Activated naive CD4-positive, alpha-beta T cell treated with anti-CD3 and anti-CD28 coated beads for 36 hours (primary cell): ENCODE measurements around the gene ATF1. TPM values are rescaled to one million over a fixed set of nuclear protein-coding genes. Genes with fewer than 3 reads are reported as not detected.
A peak's percentile ranks its signal among the peaks of the same experiment; 100 is the strongest.

Experiments
- CTCF ChIA-PET: fragments of 350-600 bp; sonication (Branson Sonifier 250); formaldehyde crosslinking; loops from one replicate; lab custom pipeline; 2021; ENCODE audit warnings: antibody characterized with exemption; lab: Charles Lee
- DNase-seq: peaks from one replicate; pipeline ENCODE4 v3.0.0-alpha.2; 2020
- H3K27ac Mint-ChIP-seq: one replicate; pipeline ENCODE4 v1.8.0; 2021; ENCODE audit warnings: mild to moderate bottlenecking, mixed read lengths
- H3K27me3 Mint-ChIP-seq: one replicate; pipeline ENCODE4 v1.8.0; 2021; ENCODE audit warnings: low read depth, mixed read lengths
- H3K36me3 Mint-ChIP-seq: one replicate; pipeline ENCODE4 v1.8.0; 2021; ENCODE audit warnings: low read depth, mixed read lengths
- H3K4me1 Mint-ChIP-seq: one replicate; pipeline ENCODE4 v1.8.0; 2021; ENCODE audit warnings: low read depth, mixed read lengths
- H3K4me3 Mint-ChIP-seq: one replicate; pipeline ENCODE4 v1.8.0; 2021; ENCODE audit warnings: mild to moderate bottlenecking, moderate library complexity, mixed read lengths
- H3K9me3 Mint-ChIP-seq: one replicate; pipeline ENCODE4 v1.8.0; 2021; ENCODE audit warnings: mixed read lengths
- intact Hi-C: fragments of 100-400 bp; cut with micrococcal nuclease; formaldehyde crosslinking; loops from one replicate; pipeline ENCODE4 v1.15.1; 2023
- total RNA-seq, 2 experiments: library from RNA; stranded (reverse); gene quantifications; one replicate each; pipeline ENCODE4 v1.2.3, GENCODE V29; 2021

ATF1 gene
- total RNA-seq, 2 experiments from 2014 or later: 43.3 to 48.5 TPM

GRCh38 chr12:50734409-50735263, 29.3 kb upstream of the ATF1 start:
- no peaks in the 10 kb centered on the region for H3K9me3 Mint-ChIP-seq
- no peaks in the 10 kb centered on the region for H3K27me3 Mint-ChIP-seq
- peaks cover 34% of the 10 kb centered on the region for H3K36me3 Mint-ChIP-seq

GRCh38 chr12:50739611-50740010, 24.3 kb upstream of the ATF1 start:
- Mint-ChIP-seq H3K4me1 (peaks cover 9% of the 10 kb centered on the region), H3K27me3 (no peaks in the 10 kb centered on the region), H3K36me3 (peaks cover 48% of the 10 kb centered on the region), H3K4me3 (no peak overlapping the region), H3K27ac (no peak overlapping the region), H3K9me3 (no peaks in the 10 kb centered on the region)
- DNase-seq: no peak
- intact Hi-C loops: no loop called here
- CTCF ChIA-PET: interaction anchor here (0.6 to 1.2 kb wide), 3 partner anchors 25 to 574 kb away, joined by 3 to 5 read pairs (median 4); no protein-coding TSS in a partner anchor

More at GRCh38 chr12:50734409-50735263, 29.3 kb upstream of the ATF1 start:
- DNase-seq: peak; percentile 30
- Mint-ChIP-seq H3K27ac (no peak overlapping the region), H3K4me3 (no peak overlapping the region), H3K4me1 (no peaks in the 10 kb centered on the region)
- CTCF ChIA-PET: interaction anchor here (0.6 to 1.4 kb wide), 7 partner anchors 11 to 293 kb away, joined by 3 to 8 read pairs (median 3); no protein-coding TSS in a partner anchor
- intact Hi-C loops: loop anchor here (2.0 kb wide), 1 partner anchor 230 kb away; the partner anchor contains the start of gene DIP2B

- peaks cover 9% of the 10 kb centered on the region for H3K4me1 Mint-ChIP-seq
- H3K36me3 Mint-ChIP-seq: peaks cover 47% of the 10 kb centered on the region
- DNase-seq: peak; percentile 31
- peak overlapping the region; percentile 74 for H3K27ac Mint-ChIP-seq
- intact Hi-C loops: no loop called here
- no peak overlapping the region for H3K4me3 Mint-ChIP-seq
- H3K9me3 Mint-ChIP-seq: no peaks in the 10 kb centered on the region
- H3K27me3 Mint-ChIP-seq: no peaks in the 10 kb centered on the region
- CTCF ChIA-PET: interaction anchor here (0.8 kb wide), 1 partner anchor 19 kb away, joined by 3 read pairs; no protein-coding TSS in a partner anchor
Observed at GRCh38 chr12:50740307-50740706, 23.6 kb upstream of the ATF1 start.

GRCh38 chr12:50742776-50743175, 21.1 kb upstream of the ATF1 start:
- Mint-ChIP-seq H3K9me3 (no peaks in the 10 kb centered on the region), H3K36me3 (peaks cover 45% of the 10 kb centered on the region), H3K27ac (no peak overlapping the region), H3K27me3 (no peaks in the 10 kb centered on the region), H3K4me3 (no peak overlapping the region), H3K4me1 (peaks cover 9% of the 10 kb centered on the region)
- intact Hi-C loops: no loop called here
- DNase-seq: no peak
- CTCF ChIA-PET: no interaction called here

GRCh38 chr12:50745861-50746260, 18.0 kb upstream of the ATF1 start:
- Mint-ChIP-seq H3K27ac (no peak overlapping the region), H3K4me1 (no peaks in the 10 kb centered on the region), H3K27me3 (no peaks in the 10 kb centered on the region), H3K4me3 (no peak overlapping the region), H3K9me3 (no peaks in the 10 kb centered on the region), H3K36me3 (peaks cover 28% of the 10 kb centered on the region)
- CTCF ChIA-PET: interaction anchor here (1.1 to 1.4 kb wide), 2 partner anchors 11 to 108 kb away, joined by 3 read pairs; no protein-coding TSS in a partner anchor
- no peak for DNase-seq
- intact Hi-C loops: no loop called here

GRCh38 chr12:50746431-50746830, 17.5 kb upstream of the ATF1 start:
- intact Hi-C loops: no loop called here
- Mint-ChIP-seq H3K9me3 (no peaks in the 10 kb centered on the region), H3K4me1 (no peaks in the 10 kb centered on the region), H3K36me3 (peaks cover 23% of the 10 kb centered on the region), H3K4me3 (no peak overlapping the region), H3K27ac (no peak overlapping the region), H3K27me3 (no peaks in the 10 kb centered on the region)
- CTCF ChIA-PET: interaction anchor here (0.6 to 1.4 kb wide), 3 partner anchors 11 to 108 kb away, joined by 3 to 6 read pairs (median 3); no protein-coding TSS in a partner anchor
- no peak for DNase-seq

- Mint-ChIP-seq H3K36me3 (peaks cover 16% of the 10 kb centered on the region), H3K27ac (no peak overlapping the region), H3K4me1 (no peaks in the 10 kb centered on the region), H3K9me3 (no peaks in the 10 kb centered on the region), H3K4me3 (no peak overlapping the region), H3K27me3 (no peaks in the 10 kb centered on the region)
- CTCF ChIA-PET: no interaction called here
- no peak for DNase-seq
- intact Hi-C loops: no loop called here
Observed at GRCh38 chr12:50747817-50748216, 16.1 kb upstream of the ATF1 start.

- H3K36me3 Mint-ChIP-seq: peaks cover 11% of the 10 kb centered on the region
- no peak overlapping the region for H3K27ac Mint-ChIP-seq
- no peaks in the 10 kb centered on the region for H3K9me3 Mint-ChIP-seq
- no peak overlapping the region for H3K4me3 Mint-ChIP-seq
- H3K4me1 Mint-ChIP-seq: no peaks in the 10 kb centered on the region
- CTCF ChIA-PET: no interaction called here
- DNase-seq: no peak
- intact Hi-C loops: no loop called here
- no peaks in the 10 kb centered on the region for H3K27me3 Mint-ChIP-seq
Observed at GRCh38 chr12:50749459-50749882, 14.4 kb upstream of the ATF1 start.

GRCh38 chr12:50750366-50750765, 13.5 kb upstream of the ATF1 start:
- Mint-ChIP-seq H3K9me3 (no peaks in the 10 kb centered on the region), H3K27me3 (no peaks in the 10 kb centered on the region), H3K27ac (no peak overlapping the region), H3K4me1 (no peaks in the 10 kb centered on the region), H3K4me3 (no peak overlapping the region), H3K36me3 (peaks cover 11% of the 10 kb centered on the region)
- CTCF ChIA-PET: no interaction called here
- DNase-seq: no peak
- intact Hi-C loops: no loop called here

GRCh38 chr12:50751948-50752721, 11.8 kb upstream of the ATF1 start:
- Mint-ChIP-seq H3K36me3 (peaks cover 6% of the 10 kb centered on the region), H3K4me1 (no peaks in the 10 kb centered on the region), H3K27ac (no peak overlapping the region), H3K4me3 (no peak overlapping the region), H3K27me3 (no peaks in the 10 kb centered on the region), H3K9me3 (no peaks in the 10 kb centered on the region)
- no peak for DNase-seq
- intact Hi-C loops: no loop called here
- CTCF ChIA-PET: no interaction called here

GRCh38 chr12:50753232-50753769, 10.6 kb upstream of the ATF1 start:
- no peak overlapping the region for H3K4me3 Mint-ChIP-seq
- no peaks in the 10 kb centered on the region for H3K9me3 Mint-ChIP-seq
- H3K36me3 Mint-ChIP-seq: peaks cover 4% of the 10 kb centered on the region
- no peaks in the 10 kb centered on the region for H3K27me3 Mint-ChIP-seq
- no peak for DNase-seq
- intact Hi-C loops: no loop called here
- no peak overlapping the region for H3K27ac Mint-ChIP-seq
- no peaks in the 10 kb centered on the region for H3K4me1 Mint-ChIP-seq
- CTCF ChIA-PET: no interaction called here
